ENCODE data around the gene BAX. TPM values are rescaled to one million over a fixed set of nuclear protein-coding genes. Genes with fewer than 3 reads are reported as not detected.
A peak's percentile ranks its signal among the peaks of the same experiment; 100 is the strongest.
"Not testable (repeated sequence)": the region's sequence is repeated elsewhere in the genome, so short reads cannot be mapped to it uniquely, and the experiment has no call there.

Gene BAX
- total RNA-seq, 2 experiments from 2014 or later: 310 to 324 TPM

- Mint-ChIP-seq H3K27me3 (no peaks in the 10 kb centered on the region), H3K9me3 (no peaks in the 10 kb centered on the region), H3K27ac (no peak overlapping the region), H3K4me3 (no peak overlapping the region), H3K36me3 (ENCODE audit: low read depth) (peaks cover 31% of the 10 kb centered on the region), H3K4me1 (peaks cover 2% of the 10 kb centered on the region)
- ChIA-PET CTCF (interaction anchor here (1.2 to 1.6 kb wide), 2 partner anchors 10 to 22 kb away, joined by 3 read pairs; no protein-coding TSS in a partner anchor), POLR2A (no interaction called here)
- no peak for DNase-seq
Measured at GRCh38 chr19:48920949-48921348, 33.7 kb upstream of the BAX start.

DNA sequence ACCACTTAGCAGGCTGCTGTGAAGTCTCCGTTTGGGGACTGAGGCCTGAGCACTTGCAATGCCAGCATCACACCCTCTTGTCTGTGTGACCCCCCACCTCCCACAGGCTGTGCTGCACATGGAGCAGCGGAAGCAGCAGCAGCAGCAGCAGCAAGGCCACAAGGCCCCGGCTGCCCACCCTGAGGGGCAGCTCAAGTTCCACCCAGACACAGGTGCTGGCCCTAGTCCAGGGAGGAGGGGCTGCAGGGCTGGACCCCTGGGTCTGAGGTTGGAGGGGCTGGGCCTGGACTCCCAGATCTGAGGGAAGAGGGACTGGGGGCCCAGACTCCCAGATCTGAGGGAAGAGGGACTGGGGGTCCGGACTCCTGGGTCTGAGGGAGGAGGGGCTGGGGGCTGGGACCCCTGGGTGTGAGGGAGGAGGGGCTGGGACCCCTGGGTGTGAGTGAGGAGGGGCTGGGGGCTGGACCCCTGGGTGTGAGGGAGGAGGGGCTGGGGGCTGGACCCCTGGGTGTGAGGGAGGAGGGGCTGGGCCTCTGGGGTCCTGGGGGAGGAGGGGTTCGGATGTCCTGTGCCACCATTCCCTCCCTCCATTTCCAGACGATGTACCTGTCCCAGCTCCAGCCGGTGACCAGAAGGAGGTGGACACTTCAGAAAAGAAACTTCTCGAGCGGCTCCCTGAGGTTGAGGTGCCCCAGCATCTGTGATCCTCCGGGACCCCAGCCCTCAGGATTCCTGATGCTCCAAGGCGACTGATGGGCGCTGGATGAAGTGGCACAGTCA is 32.8 kb upstream of the BAX start:
- Mint-ChIP-seq H3K4me3 (no peak overlapping the region), H3K27ac (no peak overlapping the region), H3K9me3 (no peaks in the 10 kb centered on the region), H3K36me3 (ENCODE audit: low read depth) (peaks cover 28% of the 10 kb centered on the region), H3K27me3 (no peaks in the 10 kb centered on the region), H3K4me1 (peaks cover 6% of the 10 kb centered on the region)
- ChIA-PET CTCF (interaction anchor here (1.2 to 1.8 kb wide), 4 partner anchors 9 to 454 kb away, joined by 3 to 4 read pairs (median 3); no protein-coding TSS in a partner anchor), POLR2A (no interaction called here)
- DNase-seq: no peak

- no peak for DNase-seq
- Mint-ChIP-seq H3K27ac (no peak overlapping the region), H3K4me3 (no peak overlapping the region), H3K4me1 (peaks cover 8% of the 10 kb centered on the region), H3K36me3 (ENCODE audit: low read depth) (peaks cover 24% of the 10 kb centered on the region), H3K9me3 (no peaks in the 10 kb centered on the region), H3K27me3 (no peaks in the 10 kb centered on the region)
- POLR2A ChIA-PET: interaction anchor here (0.7 kb wide), 1 partner anchor 234 kb away, joined by 6 read pairs; no protein-coding TSS in a partner anchor
- CTCF ChIA-PET: interaction anchor here (1.4 to 1.8 kb wide), 2 partner anchors 28 to 455 kb away, joined by 3 to 4 read pairs; no protein-coding TSS in a partner anchor
Measured at GRCh38 chr19:48922548-48923490, 31.9 kb upstream of the BAX start.

DNA sequence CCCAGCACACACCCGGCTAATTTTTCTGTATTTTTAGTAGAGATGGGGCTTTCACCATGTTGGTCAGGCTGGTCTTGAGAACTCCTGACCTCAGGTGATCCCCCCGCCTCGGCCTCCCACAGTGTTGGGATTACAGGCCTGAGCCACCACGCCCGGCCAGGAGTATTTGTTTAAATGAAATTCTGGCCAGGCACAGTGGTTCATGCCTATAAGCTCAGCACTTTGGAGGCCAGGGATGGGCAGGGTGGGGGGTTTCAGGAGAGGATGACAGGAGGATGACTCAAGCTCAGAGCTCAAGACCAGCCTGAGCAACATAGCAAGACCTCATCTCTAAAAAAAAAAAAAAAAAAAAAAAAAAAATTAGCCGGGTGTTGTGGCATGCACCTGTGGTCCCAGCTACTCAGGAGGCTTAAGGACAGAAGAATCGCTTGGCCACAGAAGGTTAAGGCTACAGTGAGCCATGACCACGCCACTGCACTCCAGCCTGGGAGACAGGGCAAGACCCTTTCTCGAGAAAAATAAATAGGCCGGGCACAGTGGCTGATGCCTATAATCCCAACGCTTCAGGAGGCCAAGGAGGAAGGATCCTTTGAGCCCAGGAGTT is 29.3 kb upstream of the BAX start:
- Mint-ChIP-seq H3K27ac (no peak overlapping the region), H3K4me1 (peaks cover 8% of the 10 kb centered on the region), H3K9me3 (no peaks in the 10 kb centered on the region), H3K4me3 (no peak overlapping the region), H3K36me3 (ENCODE audit: low read depth) (peaks cover 13% of the 10 kb centered on the region), H3K27me3 (no peaks in the 10 kb centered on the region)
- ChIA-PET POLR2A (interaction anchor here (0.6 kb wide), 1 partner anchor 18 kb away, joined by 3 read pairs; no protein-coding TSS in a partner anchor), CTCF (interaction anchor here (1.0 to 1.2 kb wide), 2 partner anchors 19 to 750 kb away, joined by 3 to 4 read pairs; no protein-coding TSS in a partner anchor)
- DNase-seq: no peak

DNA sequence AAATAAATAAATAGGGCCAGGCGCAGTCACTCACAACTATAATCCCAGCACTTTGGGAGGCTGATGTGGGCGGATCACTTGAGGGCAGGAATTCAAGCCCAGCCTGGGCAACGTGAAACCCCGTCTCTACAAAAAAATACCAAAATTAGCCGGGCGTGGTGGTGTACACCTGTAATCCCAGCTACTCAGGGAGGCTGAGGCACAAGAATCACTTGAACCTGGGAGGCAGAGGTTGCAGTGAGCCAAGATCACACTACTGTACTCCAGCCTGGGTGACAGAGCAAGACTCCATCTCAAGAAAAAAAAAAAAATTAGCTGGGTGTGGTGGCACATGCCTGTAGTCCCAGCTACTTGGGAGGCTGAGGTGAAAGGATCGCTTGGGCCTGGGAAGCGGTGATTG is 28.8 kb upstream of the BAX start:
- CTCF ChIA-PET, H3K9me3 Mint-ChIP-seq, H3K4me3 Mint-ChIP-seq, POLR2A ChIA-PET, DNase-seq, H3K27ac Mint-ChIP-seq, H3K27me3 Mint-ChIP-seq, H3K4me1 Mint-ChIP-seq: not testable (repeated sequence)
- H3K36me3 Mint-ChIP-seq (ENCODE audit: low read depth): peaks cover 13% of the 10 kb centered on the region

DNA sequence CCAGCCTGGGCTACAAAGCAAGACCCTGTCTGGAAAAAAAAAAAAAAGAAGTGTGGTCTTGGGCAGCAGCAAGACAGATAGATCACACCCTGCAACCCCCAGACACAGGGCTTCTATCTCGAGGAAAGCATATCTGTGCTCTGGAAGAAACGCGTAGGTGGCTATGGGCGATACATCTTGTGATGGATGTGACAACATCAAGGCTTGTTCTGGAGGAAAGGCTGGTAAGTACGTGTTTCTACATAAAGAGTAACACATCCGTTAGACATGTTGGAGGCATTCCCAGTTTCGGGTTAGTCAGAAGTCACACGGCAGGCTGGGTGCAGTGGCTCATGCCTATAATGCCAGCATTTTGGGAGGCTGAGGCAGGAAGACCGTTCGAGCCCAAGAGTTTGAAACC is 27.8 kb upstream of the BAX start:
- POLR2A ChIA-PET: no interaction called here
- peak overlapping the region; percentile 24 for H3K4me3 Mint-ChIP-seq
- H3K4me1 Mint-ChIP-seq: peaks cover 8% of the 10 kb centered on the region
- CTCF ChIA-PET: interaction anchor here (1.0 kb wide), 1 partner anchor 16 kb away, joined by 5 read pairs; no protein-coding TSS in a partner anchor
- H3K9me3 Mint-ChIP-seq: no peaks in the 10 kb centered on the region
- H3K27ac Mint-ChIP-seq: no peak overlapping the region
- peak; percentile 11 for DNase-seq
- H3K36me3 Mint-ChIP-seq (ENCODE audit: low read depth): peaks cover 7% of the 10 kb centered on the region
- no peaks in the 10 kb centered on the region for H3K27me3 Mint-ChIP-seq

GRCh38 chr19:48927692-48928091 is 27.0 kb upstream of the BAX start:
- H3K4me3 Mint-ChIP-seq; H3K4me1 Mint-ChIP-seq; DNase-seq; H3K27ac Mint-ChIP-seq; H3K9me3 Mint-ChIP-seq; POLR2A ChIA-PET; CTCF ChIA-PET; H3K36me3 Mint-ChIP-seq (ENCODE audit: low read depth); H3K27me3 Mint-ChIP-seq: not testable (repeated sequence)

GRCh38 chr19:48928164-48929025 is 26.3 kb upstream of the BAX start:
- Mint-ChIP-seq H3K4me3 (no peak overlapping the region), H3K4me1 (peaks cover 14% of the 10 kb centered on the region), H3K27me3 (no peaks in the 10 kb centered on the region), H3K27ac (no peak overlapping the region), H3K9me3 (no peaks in the 10 kb centered on the region), H3K36me3 (ENCODE audit: low read depth) (no peaks in the 10 kb centered on the region)
- CTCF ChIA-PET: no interaction called here
- POLR2A ChIA-PET: no interaction called here
- DNase-seq: no peak

- ChIA-PET POLR2A (interaction anchor here (0.5 to 1.2 kb wide), 3 partner anchors 21 to 123 kb away, joined by 3 to 4 read pairs (median 3); partner anchors contain the start of genes BAX and BCAT2), CTCF (interaction anchor here (1.2 to 1.6 kb wide), 6 partner anchors 15 to 60 kb away, joined by 3 to 7 read pairs (median 4); partner anchors contain the start of genes GYS1 and RUVBL2)
- peak within 1 kb of the TSS; percentile 79 for H3K4me3 Mint-ChIP-seq
- H3K27ac Mint-ChIP-seq: peak within 1 kb of the TSS; percentile 85
- peaks cover 17% of the 10 kb centered on the region for H3K4me1 Mint-ChIP-seq
- H3K27me3 Mint-ChIP-seq: no peaks in the 10 kb centered on the region
- peak; percentile 92 for DNase-seq
- peaks cover 1% of the 10 kb centered on the region for H3K36me3 Mint-ChIP-seq (ENCODE audit: low read depth)
- no peaks in the 10 kb centered on the region for H3K9me3 Mint-ChIP-seq
Measured at GRCh38 chr19:48933382-48933932, 21.2 kb upstream of the BAX start, which contains the start of gene DHDH. Gene DHDH (plus strand): TSS chr19:48933699. CDS start chr19:48933722, 23 bp downstream.

- H3K4me3 Mint-ChIP-seq: no peak overlapping the region
- peaks cover 1% of the 10 kb centered on the region for H3K36me3 Mint-ChIP-seq (ENCODE audit: low read depth)
- peaks cover 17% of the 10 kb centered on the region for H3K4me1 Mint-ChIP-seq
- no peak for DNase-seq
- no peaks in the 10 kb centered on the region for H3K9me3 Mint-ChIP-seq
- POLR2A ChIA-PET: no interaction called here
- no peaks in the 10 kb centered on the region for H3K27me3 Mint-ChIP-seq
- CTCF ChIA-PET: interaction anchor here (1.3 kb wide), 1 partner anchor 23 kb away, joined by 3 read pairs; no protein-coding TSS in a partner anchor
- H3K27ac Mint-ChIP-seq: peak overlapping the region; percentile 36
Measured at GRCh38 chr19:48934837-48935236, 19.8 kb upstream of the BAX start.

DNA sequence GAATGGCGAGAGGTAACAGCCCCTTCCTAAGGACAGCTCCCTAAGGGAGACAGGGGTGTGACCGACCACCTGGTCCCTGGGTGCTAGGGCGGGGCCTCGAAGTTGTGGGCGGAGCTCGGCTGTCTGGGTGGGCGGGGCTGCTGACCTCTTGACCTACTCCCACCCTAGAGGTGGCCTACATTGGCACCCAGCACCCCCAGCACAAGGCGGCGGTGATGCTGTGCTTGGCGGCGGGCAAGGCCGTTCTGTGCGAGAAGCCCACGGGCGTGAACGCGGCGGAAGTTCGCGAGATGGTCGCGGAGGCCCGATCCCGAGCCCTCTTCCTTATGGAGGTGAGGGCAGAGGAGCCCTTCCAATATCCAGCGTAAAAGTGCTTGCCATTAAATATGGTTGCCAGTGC is 18.8 kb upstream of the BAX start:
- DNase-seq: no peak
- H3K9me3 Mint-ChIP-seq: peaks cover under 1% of the 10 kb centered on the region
- H3K27me3 Mint-ChIP-seq: no peaks in the 10 kb centered on the region
- H3K36me3 Mint-ChIP-seq (ENCODE audit: low read depth): peaks cover 7% of the 10 kb centered on the region
- POLR2A ChIA-PET: no interaction called here
- peaks cover 17% of the 10 kb centered on the region for H3K4me1 Mint-ChIP-seq
- CTCF ChIA-PET: no interaction called here
- no peak overlapping the region for H3K4me3 Mint-ChIP-seq
- no peak overlapping the region for H3K27ac Mint-ChIP-seq

Data from activated CD4-positive, alpha-beta T cell treated with anti-CD3 and anti-CD28 coated beads, Interleukin-2, amount 10 ng/mL, durations not matched to agents 7 days and 5 days (primary cell).